OCI-LY7 (cell line): ENCODE measurements around the gene INS. TPM values are rescaled to one million over a fixed set of nuclear protein-coding genes. Genes with fewer than 3 reads are reported as not detected.

ENCODE experiments used
- BruUV-seq: library from RNA; stranded (reverse); fragments of 400-500 nt; replicated peaks from 2 replicates; lab custom pipeline; 2021; lab: Mats Ljungman, UMichigan
- CTCF ChIA-PET: fragments of 300-600 bp; sonication (Branson Sonifier 250); formaldehyde crosslinking; loops from one replicate; lab custom pipeline; 2022; ENCODE audit warnings: antibody characterized with exemption; ENCODE audit not compliant: unreplicated experiment; lab: Charles Lee
- POLR2A ChIA-PET: fragments of 300-600 bp; sonication (Branson Sonifier 250); formaldehyde crosslinking; loops from one replicate; lab custom pipeline; 2022; ENCODE audit warnings: antibody characterized with exemption; lab: Charles Lee
- DNase-seq: peaks from one replicate; pipeline ENCODE4 v3.0.0-alpha.2; 2015; ENCODE audit warnings: low spot score
- H2AFZ ChIP-seq: fragments of 200-600 bp; sonication (generic), shearing (Covaris generic); 2 replicates; pipeline ENCODE4 v1.6.1; 2014; ENCODE audit warnings: mild to moderate bottlenecking, antibody characterized with exemption, low read length, moderate library complexity
- H3K27ac ChIP-seq: fragments of 200-600 bp; sonication (generic); 2 replicates; pipeline ENCODE4 v1.5.1; 2014; ENCODE audit warnings: mixed run types, low read depth, mild to moderate bottlenecking, moderate library complexity, low read length, inconsistent platforms; ENCODE audit not compliant: poor library complexity, severe bottlenecking
- H3K36me3 ChIP-seq: fragments of 200-600 bp; sonication (generic); 2 replicates; pipeline ENCODE4 v1.6.1; 2014; ENCODE audit warnings: mild to moderate bottlenecking, antibody characterized with exemption, low read length, moderate library complexity, mixed read lengths; ENCODE audit not compliant: insufficient read depth
- H3K4me1 ChIP-seq: fragments of 200-600 bp; sonication (generic); 2 replicates; pipeline ENCODE4 v1.5.1; 2014; ENCODE audit warnings: mild to moderate bottlenecking, low read length; ENCODE audit not compliant: insufficient read depth, poor library complexity, severe bottlenecking
- H3K4me2 ChIP-seq: fragments of 200-600 bp; sonication (generic); 2 replicates; pipeline ENCODE4 v1.6.1; 2014; ENCODE audit warnings: mild to moderate bottlenecking, low read length
- H3K4me3 ChIP-seq: fragments of 200-600 bp; sonication (generic); 2 replicates; pipeline ENCODE4 v1.5.1; 2014; ENCODE audit warnings: mild to moderate bottlenecking, low read depth, low read length; ENCODE audit not compliant: poor library complexity, severe bottlenecking
- H3K79me2 ChIP-seq: fragments of 200-600 bp; sonication (generic); 2 replicates; pipeline ENCODE4 v1.6.1; 2016; ENCODE audit warnings: low read depth, mild to moderate bottlenecking, low read length, moderate library complexity, mixed read lengths; ENCODE audit not compliant: insufficient read depth
- H3K9me2 ChIP-seq: fragments of 200-600 bp; sonication (generic); 2 replicates; pipeline ENCODE4 v1.6.1; 2016; ENCODE audit warnings: mild to moderate bottlenecking, low read length, mixed read lengths; ENCODE audit not compliant: insufficient read depth
- H3K9me3 ChIP-seq: fragments of 200-600 bp; sonication (generic); 2 replicates; pipeline ENCODE4 v1.6.1; 2014; ENCODE audit warnings: mild to moderate bottlenecking, mixed run types, low read length, mixed read lengths
- H4K20me1 ChIP-seq: fragments of 200-600 bp; sonication (generic); 2 replicates; pipeline ENCODE4 v1.6.1; 2014; ENCODE audit warnings: mild to moderate bottlenecking, antibody characterized with exemption, low read length, moderate library complexity, mixed read lengths; ENCODE audit not compliant: insufficient read depth
- EZH2phosphoT487 ChIP-seq: fragments of 200-600 bp; sonication (generic); IDR thresholded peaks from 2 replicates; pipeline ENCODE4 v1.6.1; 2018; ENCODE audit warnings: low read depth, borderline replicate concordance, mild to moderate bottlenecking, mixed run types, antibody characterized with exemption, low read length, moderate library complexity, mixed read lengths
- intact Hi-C: fragments of 100-400 bp; cut with micrococcal nuclease; formaldehyde crosslinking; loops from one replicate; pipeline ENCODE4 v1.10.0; 2022; ENCODE audit not compliant: unreplicated experiment
- total RNA-seq, 2 experiments: library from RNA; depleted of rRNA in 1 of 2; stranded (reverse); fragments of >200 nt in 1 of 2; shearing (Covaris generic) in 1 of 2; gene quantifications; 2 replicates each; pipeline ENCODE4 v1.2.3, GENCODE V29; 2014 to 2022
- TF ChIP-seq, protein P1 (sequence below): fragments of 200-600 bp; sonication (generic); conservative IDR thresholded peaks from 2 replicates; pipeline ENCODE4 v1.5.1; 2014; ENCODE audit warnings: mild to moderate bottlenecking, antibody characterized with exemption, low read length, moderate library complexity, mixed read lengths

INS gene
- total RNA-seq, 2 experiments from 2014 or later: not detected

- POLR2A ChIA-PET: no interaction called here
- no peak for DNase-seq
- no peaks in the 10 kb centered on the region for H3K36me3 ChIP-seq
These were observed 45.1 kb upstream of the INS start for GRCh38 chr11:2205981-2206690.

DNA sequence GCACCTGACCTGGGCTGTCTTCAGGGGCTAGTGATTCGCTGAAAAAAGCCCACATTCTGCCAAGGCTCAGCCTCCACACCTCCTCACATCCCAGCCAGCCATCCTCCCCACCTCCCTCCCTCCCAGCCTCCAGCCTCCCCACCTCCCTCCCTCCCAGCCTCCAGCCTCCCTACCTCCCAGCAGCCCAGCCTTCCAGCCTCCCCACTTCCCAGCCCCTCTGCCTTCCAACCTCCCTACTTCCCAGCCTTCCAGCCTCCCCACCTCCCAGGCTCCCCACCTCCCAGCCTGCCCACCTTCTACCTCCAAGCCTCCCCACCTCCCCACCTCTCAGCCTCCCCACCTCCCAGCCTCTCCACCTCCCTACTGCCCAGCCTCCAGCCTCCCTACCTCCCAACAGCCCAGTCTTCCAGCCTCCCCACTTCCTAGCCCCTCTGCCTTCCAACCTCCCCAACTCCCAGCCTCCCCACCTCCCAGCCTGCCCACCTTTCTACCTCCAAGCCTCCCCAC, 44.3 kb upstream of the INS start:
- Histone ChIP-seq H3K9me2 (no peaks in the 10 kb centered on the region), H2AFZ (no peak overlapping the region), H3K36me3 (no peaks in the 10 kb centered on the region), H3K9me3 (no peaks in the 10 kb centered on the region), H3K79me2 (no peaks in the 10 kb centered on the region), H3K4me1 (peaks cover 3% of the 10 kb centered on the region), H4K20me1 (no peaks in the 10 kb centered on the region), H3K4me2 (no peak overlapping the region), H3K27ac (no peak overlapping the region), H3K4me3 (no peak overlapping the region)
- ChIA-PET CTCF (no interaction called here), POLR2A (no interaction called here)
- TF ChIP-seq, protein P1, sequence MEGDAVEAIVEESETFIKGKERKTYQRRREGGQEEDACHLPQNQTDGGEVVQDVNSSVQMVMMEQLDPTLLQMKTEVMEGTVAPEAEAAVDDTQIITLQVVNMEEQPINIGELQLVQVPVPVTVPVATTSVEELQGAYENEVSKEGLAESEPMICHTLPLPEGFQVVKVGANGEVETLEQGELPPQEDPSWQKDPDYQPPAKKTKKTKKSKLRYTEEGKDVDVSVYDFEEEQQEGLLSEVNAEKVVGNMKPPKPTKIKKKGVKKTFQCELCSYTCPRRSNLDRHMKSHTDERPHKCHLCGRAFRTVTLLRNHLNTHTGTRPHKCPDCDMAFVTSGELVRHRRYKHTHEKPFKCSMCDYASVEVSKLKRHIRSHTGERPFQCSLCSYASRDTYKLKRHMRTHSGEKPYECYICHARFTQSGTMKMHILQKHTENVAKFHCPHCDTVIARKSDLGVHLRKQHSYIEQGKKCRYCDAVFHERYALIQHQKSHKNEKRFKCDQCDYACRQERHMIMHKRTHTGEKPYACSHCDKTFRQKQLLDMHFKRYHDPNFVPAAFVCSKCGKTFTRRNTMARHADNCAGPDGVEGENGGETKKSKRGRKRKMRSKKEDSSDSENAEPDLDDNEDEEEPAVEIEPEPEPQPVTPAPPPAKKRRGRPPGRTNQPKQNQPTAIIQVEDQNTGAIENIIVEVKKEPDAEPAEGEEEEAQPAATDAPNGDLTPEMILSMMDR: no peak
- TF ChIP-seq EZH2phosphoT487: no peak
- DNase-seq: no peak
- intact Hi-C loops: no loop called here
- BruUV-seq: no TSS peak

More at GRCh38 chr11:2205981-2206690, 45.1 kb upstream of the INS start:
- CTCF ChIA-PET: no interaction called here
- no peak overlapping the region for H3K4me2 ChIP-seq
- no peak overlapping the region for H3K27ac ChIP-seq
- intact Hi-C loops: no loop called here
- H2AFZ ChIP-seq: no peak overlapping the region
- H3K4me3 ChIP-seq: no peak overlapping the region
- TF ChIP-seq, protein P1: no peak
- no peak for TF ChIP-seq EZH2phosphoT487
- H3K4me1 ChIP-seq: peaks cover 3% of the 10 kb centered on the region
- H3K9me3 ChIP-seq: no peaks in the 10 kb centered on the region
- no peaks in the 10 kb centered on the region for H4K20me1 ChIP-seq
- BruUV-seq: no TSS peak
- H3K9me2 ChIP-seq: no peaks in the 10 kb centered on the region
- H3K79me2 ChIP-seq: no peaks in the 10 kb centered on the region
